Left hindlimb (tissue), 1 donor: ENCODE measurements around the gene AK4.

ENCODE experiments used
- DNase-seq: peaks from one replicate; pipeline ENCODE4 v3.0.0-alpha.2; 2018

The AK4 gene

GRCh38 chr1:65176591-65176990 is 28.6 kb downstream of the AK4 start:
- DNase-seq = no peak

GRCh38 chr1:65177457-65177856 is 29.5 kb downstream of the AK4 start:
- no peak for DNase-seq

GRCh38 chr1:65178235-65178634 is 30.2 kb downstream of the AK4 start:
- DNase-seq = no peak

- DNase-seq = no peak
Measured at GRCh38 chr1:65179148-65179547, 31.1 kb downstream of the AK4 start.

- DNase-seq = no peak
Measured at GRCh38 chr1:65180977-65181376, 33.0 kb downstream of the AK4 start.

- DNase-seq = no peak
Measured at GRCh38 chr1:65182658-65183268, 34.8 kb downstream of the AK4 start.

- DNase-seq = no peak
Measured at GRCh38 chr1:65189576-65190115, 41.6 kb downstream of the AK4 start.

GRCh38 chr1:65190229-65190628 is 42.2 kb downstream of the AK4 start:
- no peak for DNase-seq

GRCh38 chr1:65193129-65193695 is 45.2 kb downstream of the AK4 start:
- no peak for DNase-seq

GRCh38 chr1:65195495-65196417 is 47.8 kb downstream of the AK4 start:
- DNase-seq = peak; percentile 52

- DNase-seq = no peak
Measured at GRCh38 chr1:65196926-65197325, 48.9 kb downstream of the AK4 start.

- DNase-seq = no peak
Measured at GRCh38 chr1:65197636-65198035, 49.6 kb downstream of the AK4 start.

GRCh38 chr1:65198096-65198495 is 50.1 kb downstream of the AK4 start:
- DNase-seq = no peak

- DNase-seq = no peak
Measured at GRCh38 chr1:65200411-65200810, 52.4 kb downstream of the AK4 start.

GRCh38 chr1:65206836-65207235 is 58.8 kb downstream of the AK4 start:
- no peak for DNase-seq

- no peak for DNase-seq
Measured at GRCh38 chr1:65207317-65207716, 59.3 kb downstream of the AK4 start.

- DNase-seq = no peak
Measured at GRCh38 chr1:65208563-65208973, 60.6 kb downstream of the AK4 start.

- DNase-seq = no peak
Measured at GRCh38 chr1:65209005-65209885, 61.2 kb downstream of the AK4 start.

GRCh38 chr1:65210325-65210724 is 62.3 kb downstream of the AK4 start:
- DNase-seq = no peak

- DNase-seq = no peak
Measured at GRCh38 chr1:65211331-65211730, 63.3 kb downstream of the AK4 start.

GRCh38 chr1:65213271-65214023 is 65.4 kb downstream of the AK4 start:
- DNase-seq = no peak
